GM06990 (cell line): ENCODE data around the gene ARMC2.
"Not testable (repeated sequence)": the region's sequence is repeated elsewhere in the genome, so short reads cannot be mapped to it uniquely, and the experiment has no call there.

Source experiments
- DNase-seq: peaks from one replicate; pipeline ENCODE4 v3.0.0-alpha.2; 2011; ENCODE audit not compliant: insufficient read length; ENCODE audit errors: extremely low read depth
- H3K27me3 ChIP-seq: replicated peaks from 2 replicates; pipeline ENCODE4 v1.6.0; 2011; ENCODE audit warnings: low read length; ENCODE audit not compliant: control insufficient read depth, insufficient read depth
- H3K36me3 ChIP-seq: 2 replicates; pipeline ENCODE4 v1.5.1; 2011; ENCODE audit warnings: low read length; ENCODE audit not compliant: control insufficient read depth, insufficient read depth
- H3K4me3 ChIP-seq: replicated peaks from 2 replicates; pipeline ENCODE4 v1.5.1; 2011; ENCODE audit warnings: low read depth, mild to moderate bottlenecking, control low read depth, low read length
- TF ChIP-seq, protein P1 (sequence below): IDR thresholded peaks from 2 replicates; pipeline ENCODE4 v1.5.1; 2011; ENCODE audit warnings: low read length, control low read depth, mild to moderate bottlenecking, inconsistent platforms; ENCODE audit not compliant: insufficient read depth, poor library complexity, severe bottlenecking

Gene ARMC2

GRCh38 chr6:108807928-108808327 lies 40.3 kb upstream of the ARMC2 start:
- TF ChIP-seq, protein P1, sequence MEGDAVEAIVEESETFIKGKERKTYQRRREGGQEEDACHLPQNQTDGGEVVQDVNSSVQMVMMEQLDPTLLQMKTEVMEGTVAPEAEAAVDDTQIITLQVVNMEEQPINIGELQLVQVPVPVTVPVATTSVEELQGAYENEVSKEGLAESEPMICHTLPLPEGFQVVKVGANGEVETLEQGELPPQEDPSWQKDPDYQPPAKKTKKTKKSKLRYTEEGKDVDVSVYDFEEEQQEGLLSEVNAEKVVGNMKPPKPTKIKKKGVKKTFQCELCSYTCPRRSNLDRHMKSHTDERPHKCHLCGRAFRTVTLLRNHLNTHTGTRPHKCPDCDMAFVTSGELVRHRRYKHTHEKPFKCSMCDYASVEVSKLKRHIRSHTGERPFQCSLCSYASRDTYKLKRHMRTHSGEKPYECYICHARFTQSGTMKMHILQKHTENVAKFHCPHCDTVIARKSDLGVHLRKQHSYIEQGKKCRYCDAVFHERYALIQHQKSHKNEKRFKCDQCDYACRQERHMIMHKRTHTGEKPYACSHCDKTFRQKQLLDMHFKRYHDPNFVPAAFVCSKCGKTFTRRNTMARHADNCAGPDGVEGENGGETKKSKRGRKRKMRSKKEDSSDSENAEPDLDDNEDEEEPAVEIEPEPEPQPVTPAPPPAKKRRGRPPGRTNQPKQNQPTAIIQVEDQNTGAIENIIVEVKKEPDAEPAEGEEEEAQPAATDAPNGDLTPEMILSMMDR, result no peak
- Histone ChIP-seq H3K27me3 (no peaks in the 10 kb centered on the region), H3K36me3 (no peaks in the 10 kb centered on the region), H3K4me3 (no peak overlapping the region)
- no peak for DNase-seq

DNA sequence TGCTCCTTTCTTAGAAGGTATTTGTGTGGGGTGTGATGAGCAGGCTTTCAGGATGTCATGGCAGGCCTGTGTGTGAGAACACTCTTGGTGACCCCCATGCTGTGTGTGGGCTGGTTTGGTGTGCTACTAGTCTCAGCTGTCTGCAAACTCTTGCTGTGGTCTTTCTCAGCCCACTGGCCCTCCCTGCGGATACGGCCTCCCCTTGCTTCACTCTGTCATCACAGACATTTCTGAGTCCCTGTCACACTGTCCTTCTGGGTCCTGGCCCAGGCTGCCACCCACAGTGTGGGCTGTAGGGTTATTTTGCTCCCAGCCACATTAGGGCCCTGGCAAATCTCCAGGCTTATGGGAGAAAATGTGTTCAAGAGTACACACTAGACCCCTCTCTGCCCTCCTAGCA lies 39.0 kb upstream of the ARMC2 start:
- TF ChIP-seq, protein P1, result no peak
- H3K4me3 ChIP-seq, result no peak overlapping the region
- no peaks in the 10 kb centered on the region for H3K36me3 ChIP-seq
- H3K27me3 ChIP-seq, result no peaks in the 10 kb centered on the region
- no peak for DNase-seq

- H3K36me3 ChIP-seq, result no peaks in the 10 kb centered on the region
- H3K4me3 ChIP-seq, result no peak overlapping the region
- TF ChIP-seq, protein P1, result no peak
- DNase-seq, result no peak
- no peaks in the 10 kb centered on the region for H3K27me3 ChIP-seq
Measured at GRCh38 chr6:108810057-108810643, 38.1 kb upstream of the ARMC2 start.

GRCh38 chr6:108811490-108811889 lies 36.7 kb upstream of the ARMC2 start:
- TF ChIP-seq, protein P1, result no peak
- H3K27me3 ChIP-seq, result no peaks in the 10 kb centered on the region
- H3K4me3 ChIP-seq, result no peak overlapping the region
- DNase-seq, result no peak
- no peaks in the 10 kb centered on the region for H3K36me3 ChIP-seq

DNA sequence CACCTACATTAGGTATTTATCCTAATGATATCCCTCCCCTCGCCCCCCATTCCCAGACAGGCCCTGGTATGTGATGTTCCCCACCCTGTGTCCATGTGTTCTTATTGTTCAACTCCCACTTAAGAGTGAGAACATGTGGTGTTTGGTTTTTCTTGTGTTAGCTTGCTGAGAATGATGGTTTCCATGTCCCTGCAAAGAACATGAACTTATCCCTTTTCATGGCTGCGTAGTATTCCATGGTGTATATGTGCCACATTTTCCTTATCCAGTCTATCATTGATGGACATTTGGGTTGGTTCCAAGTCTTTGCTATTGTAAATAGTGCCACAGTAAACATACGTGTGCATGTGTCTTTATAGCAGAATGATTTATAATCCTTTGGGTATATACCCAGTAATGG lies 35.0 kb upstream of the ARMC2 start:
- H3K36me3 ChIP-seq, H3K27me3 ChIP-seq, DNase-seq, H3K4me3 ChIP-seq: not testable (repeated sequence)

- not testable (repeated sequence) for DNase-seq, H3K27me3 ChIP-seq, H3K4me3 ChIP-seq, H3K36me3 ChIP-seq
Measured at GRCh38 chr6:108817276-108817675, 30.9 kb upstream of the ARMC2 start.

DNA sequence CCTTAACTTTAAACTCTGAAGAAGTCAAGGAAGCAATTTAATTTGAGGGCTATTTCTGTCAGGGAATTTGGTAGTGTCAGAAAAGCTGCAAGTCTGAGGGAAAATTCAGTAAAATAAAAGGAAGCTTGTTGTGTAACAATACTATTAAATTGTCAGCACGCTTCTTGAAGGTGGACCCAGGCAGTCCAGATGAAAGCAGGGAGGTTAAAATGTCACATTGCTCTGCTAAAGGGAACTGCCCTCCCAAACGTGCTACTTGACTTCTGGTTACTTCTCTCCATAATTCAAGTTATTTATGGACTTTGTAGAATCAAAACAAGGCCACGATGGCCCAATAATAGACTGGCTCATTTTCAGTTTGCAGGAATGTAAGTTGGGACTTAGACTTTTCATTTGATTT lies 28.2 kb upstream of the ARMC2 start:
- H3K36me3 ChIP-seq, result no peaks in the 10 kb centered on the region
- H3K27me3 ChIP-seq, result no peaks in the 10 kb centered on the region
- DNase-seq, result no peak
- TF ChIP-seq, protein P1, result no peak
- no peak overlapping the region for H3K4me3 ChIP-seq
